Heart left ventricle (tissue), 16 donors: ENCODE data around the gene HSDL1. TPM values are rescaled to one million over a fixed set of nuclear protein-coding genes. Genes with fewer than 3 reads are reported as not detected.

Experiments used
- ATAC-seq, 4 donors: fragments of 200-7000 bp; cut with Tn5 transposase; one replicate each; pipeline ENCODE4 v1.9.1; 2020 to 2022; ENCODE audit warnings: moderate library complexity in 4 of 4, mild to moderate bottlenecking in 3 of 4, moderate number of reproducible peaks in 1 of 4
- DNase-seq, 5 donors: peaks; one replicate each; pipeline ENCODE4 v3.0.0-alpha.2; 2020
- H3K27ac ChIP-seq, 12 donors: fragments of 200-600 bp; sonication (generic) in 4 of 12; one replicate each; pipeline versions ENCODE4 v1.5.0 to v1.8.0; 2016 to 2022; ENCODE audit warnings: mild to moderate bottlenecking in 2 of 12
- H3K27me3 ChIP-seq, 9 donors: fragments of 200-600 bp; sonication (generic) in 2 of 9; one replicate each; pipeline versions ENCODE4 v1.5.1 to v1.8.0; 2016 to 2022; ENCODE audit warnings: mild to moderate bottlenecking in 3 of 9
- H3K36me3 ChIP-seq, 9 donors: fragments of 200-600 bp; sonication (generic) in 2 of 9; one replicate each; pipeline versions ENCODE4 v1.5.0 to v1.8.0; 2018 to 2022; ENCODE audit warnings: mild to moderate bottlenecking in 2 of 9
- H3K4me1 ChIP-seq, 12 donors: fragments of 200-600 bp; sonication (generic) in 4 of 12; one replicate each; pipeline versions ENCODE4 v1.5.0 to v1.8.0; 2016 to 2022; ENCODE audit warnings: mild to moderate bottlenecking in 3 of 12
- H3K4me3 ChIP-seq, 12 donors: fragments of 200-600 bp; sonication (generic) in 4 of 12; one replicate each; pipeline versions ENCODE4 v1.5.0 to v1.8.0; 2017 to 2022; ENCODE audit warnings: mild to moderate bottlenecking in 9 of 12, moderate library complexity in 4 of 12
- H3K9me3 ChIP-seq, 12 donors: fragments of 200-600 bp; sonication (generic) in 4 of 12; one replicate each; pipeline versions ENCODE4 v1.5.0 to v1.8.0; 2016 to 2022; ENCODE audit warnings: mild to moderate bottlenecking in 1 of 12
- POLR2A ChIP-seq, 2 donors: fragments of 450-650 bp; IDR thresholded peaks; one replicate each; pipeline ENCODE4 v1.6.1; 2017; ENCODE audit warnings: antibody characterized with exemption in 2 of 2, mild to moderate bottlenecking in 2 of 2, moderate library complexity in 2 of 2
- WGBS, 4 donors: extraction: QIAGEN DNeasy Blood & Tissue Kit in 2 of 4; methylation state at CpG; one replicate each; pipeline versions ENCODE4 v1.1.5 to v1.1.7; 2013 to 2018; 5-methylcytosine and 5-hydroxymethylcytosine counted together
- intact Hi-C, 10 donors: fragments of 100-400 bp; cut with DNase I; formaldehyde crosslinking; loops; one replicate each; pipeline versions ENCODE4 v1.11.1 to v1.14.2; 2022
- polyA plus RNA-seq, 2 donors: library from polyadenylated mRNA; stranded (reverse); fragments of 200-250 nt; gene quantifications; one replicate each; pipeline ENCODE4 v1.2.3, GENCODE V29; 2013
- total RNA-seq, 9 donors: library from RNA; depleted of rRNA in 2 of 9; stranded (reverse); fragments of >200 nt in 2 of 9; fragmentation: NEBNext Ultra II Directional in 3 of 9; extraction: Animal tissue kit (Norgen Biotek cat#: 25700) in 3 of 9; gene quantifications; one replicate each; pipeline versions ENCODE4 v1.1.0 to v1.2.4, GENCODE V29; 2016 to 2023
- TF ChIP-seq, protein P1 (sequence below), 12 donors: fragments of 200-600 bp; sonication (generic) in 4 of 12; IDR thresholded peaks; one replicate each; pipeline versions ENCODE4 v1.5.0 to v1.8.0; 2018 to 2022; ENCODE audit warnings: antibody characterized with exemption in 12 of 12, mild to moderate bottlenecking in 5 of 12
- donor health status: ischemic (EF 13 %, LVEDD 7.1; RV severe dilation, severe dysfunction).
- donor health status: healthy with polysubstance abuse.
- donor health status: DM: no; HTN: yes; CAD: no.
- donor health status: DM: no; HTN: no; CAD: no.
- donor health status: ischemic (EF 25% LVEDD 6.9; RV normal size, moderate dysfunction).
- donor health status: ischemic (EF 25% LVEDD 5.7; RV mildly dilated, moderate dysfunction).
- donor health status: healthy.
- donor health status: DM: yes; HTN: yes; CAD: no.
- donor health status: ischemic (EF 35%, LVEDD 5.7; RV mildly dilated, moderate dysfunction).
- donor health status: nonischemic (EF 11% LVEDD 7.7; RV severe dilation, severe dysfunction).
- donor health status: DM: yes; HTN: yes; CAD: no.
- donor health status: PGD.
- donor health status: ischemic (EF 29% LVEDD 5.4; RV normal size, mild dysfunction).
- donor health status: nonischemic (EF 23%, LVEDD 6.1; RV moderate dilation, normal function).

HSDL1 gene
- total and polyA plus RNA-seq, 11 donors, result 12.8 to 46.8 (median 23.1) TPM

DNA sequence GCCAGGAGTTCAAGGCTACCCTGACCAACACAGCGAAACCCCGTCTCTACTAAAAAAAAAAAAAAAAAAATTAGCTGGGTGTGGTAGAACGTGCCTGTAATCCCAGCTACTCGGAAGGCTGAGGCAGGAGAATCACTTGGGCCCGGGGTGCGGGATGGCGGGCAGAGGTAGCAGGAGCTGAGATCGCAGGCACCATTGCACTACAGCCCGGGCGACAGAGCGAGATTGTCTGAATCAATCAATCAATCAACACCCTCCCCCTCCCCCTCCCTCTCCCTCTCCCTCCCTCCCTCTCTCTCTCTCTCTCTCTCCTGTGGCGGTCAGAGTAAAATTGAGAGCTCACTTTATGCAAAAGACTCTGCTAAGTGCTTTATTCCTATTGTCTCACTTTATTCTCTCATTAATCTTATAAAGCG lies 1.2 kb downstream of the HSDL1 start:
- peaks cover 0 to 32% (median 11%) of the 10 kb centered on the region in 12 donors for H3K4me1 ChIP-seq
- ATAC-seq (no peak), DNase-seq (no peak)
- peak overlapping the region in 4 of 12 donors; percentile 76 to 96 (median 84) for H3K27ac ChIP-seq
- no peaks in the 10 kb centered on the region for H3K27me3 ChIP-seq
- no peaks in the 10 kb centered on the region for H3K36me3 ChIP-seq
- no peak for TF ChIP-seq POLR2A (IDR thresholded peaks at IDR 0.05)
- TF ChIP-seq, protein P1, sequence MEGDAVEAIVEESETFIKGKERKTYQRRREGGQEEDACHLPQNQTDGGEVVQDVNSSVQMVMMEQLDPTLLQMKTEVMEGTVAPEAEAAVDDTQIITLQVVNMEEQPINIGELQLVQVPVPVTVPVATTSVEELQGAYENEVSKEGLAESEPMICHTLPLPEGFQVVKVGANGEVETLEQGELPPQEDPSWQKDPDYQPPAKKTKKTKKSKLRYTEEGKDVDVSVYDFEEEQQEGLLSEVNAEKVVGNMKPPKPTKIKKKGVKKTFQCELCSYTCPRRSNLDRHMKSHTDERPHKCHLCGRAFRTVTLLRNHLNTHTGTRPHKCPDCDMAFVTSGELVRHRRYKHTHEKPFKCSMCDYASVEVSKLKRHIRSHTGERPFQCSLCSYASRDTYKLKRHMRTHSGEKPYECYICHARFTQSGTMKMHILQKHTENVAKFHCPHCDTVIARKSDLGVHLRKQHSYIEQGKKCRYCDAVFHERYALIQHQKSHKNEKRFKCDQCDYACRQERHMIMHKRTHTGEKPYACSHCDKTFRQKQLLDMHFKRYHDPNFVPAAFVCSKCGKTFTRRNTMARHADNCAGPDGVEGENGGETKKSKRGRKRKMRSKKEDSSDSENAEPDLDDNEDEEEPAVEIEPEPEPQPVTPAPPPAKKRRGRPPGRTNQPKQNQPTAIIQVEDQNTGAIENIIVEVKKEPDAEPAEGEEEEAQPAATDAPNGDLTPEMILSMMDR (IDR thresholded peaks at IDR 0.05), result no peak
- WGBS, 4 donors, result 30 to 48% (median 39%) methylated on average over 13 of the region's 13 CpGs
- intact Hi-C loops, result loop anchor here in 5 of 10 donors (2.0 to 10.0 kb wide), 5 partner anchors 39 to 61 kb away; partner anchors contain the start of gene TAF1C (in 3 of the 5)
- H3K4me3 ChIP-seq, result peak overlapping the region; percentile 78 to 99 (median 94)
- H3K9me3 ChIP-seq, result no peaks in the 10 kb centered on the region

DNA sequence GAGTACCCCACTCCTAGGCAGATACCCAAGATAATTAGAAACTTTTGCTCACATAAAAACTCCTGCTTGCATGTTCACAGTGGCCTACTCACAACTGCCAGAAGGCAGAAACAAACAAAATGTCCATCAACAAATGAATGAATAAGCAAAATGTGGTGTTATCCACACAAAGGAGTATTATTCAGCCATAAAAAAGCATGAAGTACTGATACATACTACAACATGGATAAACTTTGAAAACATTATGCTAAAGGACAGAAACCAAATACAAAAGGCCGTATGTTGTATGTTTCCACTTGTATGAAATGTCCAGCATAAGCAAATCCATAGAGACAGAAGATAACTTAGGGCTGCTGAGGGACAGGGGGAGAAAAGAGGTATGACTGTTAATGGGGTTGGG lies 1.9 kb downstream of the HSDL1 start:
- DNase-seq (no peak), ATAC-seq (no peak)
- intact Hi-C loops, result loop anchor here in 3 of 10 donors (5.0 to 10.0 kb wide), 4 partner anchors 39 to 61 kb away; partner anchors contain the start of gene TAF1C (in 1 of the 3)
- Histone ChIP-seq H3K36me3 (no peaks in the 10 kb centered on the region), H3K27ac (no peak overlapping the region), H3K27me3 (no peaks in the 10 kb centered on the region), H3K4me1 (peaks cover 0 to 35% (median 12%) of the 10 kb centered on the region in 12 donors), H3K9me3 (no peaks in the 10 kb centered on the region), H3K4me3 (no peak overlapping the region)
- 94 to 100% (median 97%) methylated on average over 1 of the region's 1 CpG for WGBS, 4 donors
- TF ChIP-seq POLR2A (IDR thresholded peaks at IDR 0.05), result no peak
- TF ChIP-seq, protein P1 (IDR thresholded peaks at IDR 0.05), result no peak

DNA sequence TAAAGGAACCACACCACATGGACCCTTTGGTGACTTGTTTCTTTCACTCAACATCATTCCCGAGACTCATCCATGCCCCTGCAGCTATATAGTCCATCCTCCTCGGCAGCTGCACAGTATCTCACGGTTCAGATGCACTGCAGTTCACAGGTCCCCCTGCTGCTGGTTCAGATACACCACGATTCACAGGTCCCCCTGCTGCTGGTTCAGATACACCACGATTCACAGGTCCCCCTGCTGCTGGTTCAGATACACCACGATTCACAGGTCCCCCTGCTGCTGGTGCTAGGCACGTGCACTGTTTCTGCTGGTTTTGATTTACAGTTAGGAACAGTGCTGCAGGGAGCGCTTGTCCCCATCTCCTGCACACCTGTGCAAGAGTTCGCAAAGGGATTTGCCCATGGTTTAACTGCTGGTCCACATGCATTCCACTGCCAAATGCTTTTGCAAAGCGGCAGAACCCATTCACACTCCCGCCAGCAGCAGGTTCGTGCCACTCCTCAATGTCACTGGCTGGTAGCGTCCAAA lies 3.8 kb downstream of the HSDL1 start:
- intact Hi-C loops, result loop anchor here in 3 of 10 donors (5.0 to 10.0 kb wide), 4 partner anchors 41 to 59 kb away; partner anchors contain the start of gene TAF1C (in 1 of the 3)
- 52 to 82% (median 61%) methylated on average over 13 of the region's 13 CpGs for WGBS, 4 donors
- DNase-seq, result no peak
- Histone ChIP-seq H3K27me3 (no peaks in the 10 kb centered on the region), H3K9me3 (no peaks in the 10 kb centered on the region), H3K27ac (no peak overlapping the region), H3K36me3 (no peaks in the 10 kb centered on the region), H3K4me3 (no peak overlapping the region), H3K4me1 (peaks cover 0 to 46% (median 13%) of the 10 kb centered on the region in 12 donors)
- ATAC-seq, result no peak
- TF ChIP-seq POLR2A (IDR thresholded peaks at IDR 0.05), result no peak
- TF ChIP-seq, protein P1 (IDR thresholded peaks at IDR 0.05), result no peak

DNA sequence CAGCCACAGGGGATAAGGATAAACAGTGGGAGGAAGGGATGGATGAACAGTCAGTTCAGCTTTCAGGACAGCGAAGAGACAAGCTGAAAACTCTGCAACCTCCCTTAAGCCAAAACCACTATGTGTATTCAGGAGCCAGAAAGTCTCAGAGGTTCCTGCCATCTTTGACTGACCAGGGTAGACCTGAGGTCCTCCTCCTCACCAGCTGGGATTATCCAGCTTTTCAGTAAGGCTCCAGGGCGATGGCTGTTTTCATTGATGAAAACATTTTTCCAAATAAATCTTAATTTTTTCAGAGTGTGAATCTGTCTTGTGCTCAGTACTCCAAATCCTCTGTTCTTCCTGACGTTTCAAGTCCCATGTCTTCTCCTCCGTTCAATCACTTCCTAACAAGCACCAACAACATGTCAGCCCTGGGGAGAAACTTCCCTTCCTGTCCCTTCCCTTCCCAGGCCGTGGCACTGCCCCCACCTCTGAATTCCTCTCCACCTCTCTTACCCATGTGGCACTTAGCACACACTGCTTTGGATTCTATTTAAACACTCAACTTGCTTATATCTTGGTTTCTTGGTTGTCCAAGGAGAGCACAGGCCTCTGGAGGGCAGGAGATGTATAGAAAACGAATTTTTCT lies 5.2 kb downstream of the HSDL1 start:
- DNase-seq (no peak), ATAC-seq (no peak)
- 71 to 72% (median 71%) methylated on average over 6 of the region's 6 CpGs for WGBS, 4 donors
- TF ChIP-seq, protein P1 (IDR thresholded peaks at IDR 0.05), result no peak
- TF ChIP-seq POLR2A (IDR thresholded peaks at IDR 0.05), result no peak
- H3K36me3 ChIP-seq, result no peaks in the 10 kb centered on the region
- H3K27ac ChIP-seq, result peak overlapping the region in 8 of 12 donors; percentile 59 to 86 (median 80)
- peaks cover 0 to 38% (median 8%) of the 10 kb centered on the region in 12 donors for H3K4me1 ChIP-seq
- no peak overlapping the region for H3K4me3 ChIP-seq
- intact Hi-C loops, result loop anchor here in 5 of 10 donors (2.0 to 10.0 kb wide), 5 partner anchors 23 to 57 kb away; partner anchors contain the start of genes MBTPS1 (in 2 of the 5) and TAF1C (in 1 of the 5)
- no peaks in the 10 kb centered on the region for H3K9me3 ChIP-seq
- no peaks in the 10 kb centered on the region for H3K27me3 ChIP-seq
